ENCODE data around the gene PHF21A. TPM values are rescaled to one million over a fixed set of nuclear protein-coding genes. Genes with fewer than 3 reads are reported as not detected.
"Not testable (repeated sequence)": the region's sequence is repeated elsewhere in the genome, so short reads cannot be mapped to it uniquely, and the experiment has no call there.

Gene PHF21A
- total RNA-seq, 1 donor from 2014 or later, result 8.9 TPM

DNA sequence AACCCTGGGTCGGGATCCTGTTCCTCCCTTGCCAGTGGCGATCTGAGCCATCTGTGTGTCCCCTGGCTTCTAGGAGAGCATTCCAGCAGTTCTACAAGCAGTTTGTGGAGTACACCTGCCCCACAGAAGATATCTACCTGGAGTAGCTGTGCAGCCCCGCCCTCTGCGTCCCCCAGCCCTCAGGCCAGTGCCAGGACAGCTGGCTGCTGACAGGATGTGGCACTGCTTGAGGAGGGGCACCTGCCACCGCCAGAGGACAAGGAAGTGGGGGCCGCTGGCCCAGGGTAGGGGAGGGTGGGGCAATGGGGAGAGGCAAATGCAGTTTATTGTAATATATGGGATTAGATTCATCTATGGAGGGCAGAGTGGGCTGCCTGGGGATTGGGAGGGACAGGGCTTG lies 215.7 kb downstream of the PHF21A start:
- DNase-seq (ENCODE audit: low read depth in 2 of 2), result not testable (repeated sequence)

DNA sequence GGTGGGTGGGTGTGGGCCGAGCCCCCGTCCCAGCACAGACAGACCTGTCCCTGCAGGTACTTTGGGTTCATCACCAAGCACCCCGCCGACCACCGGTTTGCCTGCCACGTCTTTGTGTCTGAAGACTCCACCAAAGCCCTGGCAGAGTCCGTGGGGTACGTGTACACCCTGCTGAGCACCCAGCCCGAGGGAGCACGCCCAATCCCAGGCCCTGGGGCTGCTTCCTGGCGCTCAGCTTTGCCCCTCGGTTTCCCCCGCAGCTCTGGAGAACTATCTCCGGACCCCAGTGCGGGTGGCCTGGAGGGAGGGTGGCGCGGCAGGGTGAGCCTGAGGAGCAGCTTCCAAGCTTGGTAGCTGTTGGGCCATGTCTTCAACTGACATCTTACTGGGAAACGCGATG lies 216.2 kb downstream of the PHF21A start:
- no peak for DNase-seq (ENCODE audit: low read depth in 2 of 2)

DNA sequence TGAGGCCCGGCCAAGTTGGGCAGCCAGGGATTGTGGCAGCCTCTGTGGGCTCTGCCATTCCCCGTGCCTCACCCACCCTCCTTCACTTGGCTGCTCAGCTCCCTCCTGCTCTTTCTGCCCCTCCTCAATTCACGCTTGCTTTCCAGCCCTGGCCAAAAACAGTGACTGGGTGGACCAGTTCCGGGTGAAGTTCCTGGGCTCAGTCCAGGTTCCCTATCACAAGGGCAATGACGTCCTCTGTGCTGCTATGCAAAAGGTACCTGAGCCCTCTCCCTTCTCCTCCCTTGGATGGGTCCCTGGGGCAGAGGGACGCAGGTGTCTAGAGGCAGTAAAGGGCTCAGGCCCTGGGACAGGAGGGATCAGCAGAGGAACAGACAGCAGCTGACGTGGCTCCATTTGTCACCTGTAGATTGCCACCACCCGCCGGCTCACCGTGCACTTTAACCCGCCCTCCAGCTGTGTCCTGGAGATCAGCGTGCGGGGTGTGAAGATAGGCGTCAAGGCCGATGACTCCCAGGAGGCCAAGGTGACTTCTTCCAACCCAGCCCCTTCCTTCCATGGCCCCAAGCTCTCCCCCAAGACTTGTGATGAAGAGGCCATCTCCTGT lies 216.8 kb downstream of the PHF21A start:
- no peak for DNase-seq (ENCODE audit: low read depth in 2 of 2)

DNA sequence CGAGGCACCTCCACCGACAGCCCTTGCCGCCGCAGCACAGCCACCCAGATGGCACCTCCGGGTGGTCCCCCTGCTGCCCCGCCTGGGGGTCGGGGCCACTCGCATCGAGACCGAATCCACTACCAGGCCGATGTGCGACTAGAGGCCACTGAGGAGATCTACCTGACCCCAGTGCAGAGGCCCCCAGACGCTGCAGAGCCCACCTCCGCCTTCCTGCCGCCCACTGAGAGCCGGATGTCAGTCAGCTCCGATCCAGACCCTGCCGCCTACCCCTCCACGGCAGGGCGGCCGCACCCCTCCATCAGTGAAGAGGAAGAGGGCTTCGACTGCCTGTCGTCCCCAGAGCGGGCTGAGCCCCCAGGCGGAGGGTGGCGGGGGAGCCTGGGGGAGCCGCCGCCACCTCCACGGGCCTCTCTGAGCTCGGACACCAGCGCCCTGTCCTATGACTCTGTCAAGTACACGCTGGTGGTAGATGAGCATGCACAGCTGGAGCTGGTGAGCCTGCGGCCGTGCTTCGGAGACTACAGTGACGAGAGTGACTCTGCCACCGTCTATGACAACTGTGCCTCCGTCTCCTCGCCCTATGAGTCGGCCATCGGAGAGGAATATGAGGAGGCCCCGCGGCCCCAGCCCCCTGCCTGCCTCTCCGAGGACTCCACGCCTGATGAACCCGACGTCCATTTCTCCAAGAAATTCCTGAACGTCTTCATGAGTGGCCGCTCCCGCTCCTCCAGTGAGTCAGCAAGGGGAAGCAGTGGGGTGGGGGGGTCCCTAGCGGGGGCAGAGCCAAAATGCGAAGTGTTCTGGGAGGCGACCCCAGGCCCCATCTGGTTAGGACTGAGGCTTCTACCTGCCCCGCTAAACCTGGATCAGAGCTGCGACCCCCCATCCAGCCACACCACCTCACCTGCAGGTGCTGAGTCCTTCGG lies 218.5 kb downstream of the PHF21A start:
- DNase-seq (ENCODE audit: low read depth in 2 of 2), result no peak

DNA sequence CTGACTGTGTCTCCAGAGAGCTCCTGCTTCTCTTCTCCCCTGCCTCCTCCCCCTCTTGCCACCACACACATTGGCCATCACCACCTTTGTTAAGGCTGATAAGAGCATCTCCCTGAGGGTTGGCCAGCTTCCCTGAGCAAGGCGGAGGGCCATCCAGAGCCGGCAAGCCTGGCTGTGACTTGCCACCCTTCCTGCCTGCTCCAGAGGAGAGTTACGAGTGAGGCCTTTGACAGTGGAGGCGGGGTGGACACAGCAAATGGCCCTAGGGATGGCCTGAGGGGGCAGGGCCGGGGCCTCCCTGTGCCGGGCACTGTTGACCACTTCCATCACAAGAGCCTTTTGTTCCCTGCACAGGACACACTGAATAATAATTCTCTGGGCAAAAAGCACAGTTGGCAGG lies 219.6 kb downstream of the PHF21A start:
- DNase-seq (ENCODE audit: low read depth in 2 of 2), result no peak

DNA sequence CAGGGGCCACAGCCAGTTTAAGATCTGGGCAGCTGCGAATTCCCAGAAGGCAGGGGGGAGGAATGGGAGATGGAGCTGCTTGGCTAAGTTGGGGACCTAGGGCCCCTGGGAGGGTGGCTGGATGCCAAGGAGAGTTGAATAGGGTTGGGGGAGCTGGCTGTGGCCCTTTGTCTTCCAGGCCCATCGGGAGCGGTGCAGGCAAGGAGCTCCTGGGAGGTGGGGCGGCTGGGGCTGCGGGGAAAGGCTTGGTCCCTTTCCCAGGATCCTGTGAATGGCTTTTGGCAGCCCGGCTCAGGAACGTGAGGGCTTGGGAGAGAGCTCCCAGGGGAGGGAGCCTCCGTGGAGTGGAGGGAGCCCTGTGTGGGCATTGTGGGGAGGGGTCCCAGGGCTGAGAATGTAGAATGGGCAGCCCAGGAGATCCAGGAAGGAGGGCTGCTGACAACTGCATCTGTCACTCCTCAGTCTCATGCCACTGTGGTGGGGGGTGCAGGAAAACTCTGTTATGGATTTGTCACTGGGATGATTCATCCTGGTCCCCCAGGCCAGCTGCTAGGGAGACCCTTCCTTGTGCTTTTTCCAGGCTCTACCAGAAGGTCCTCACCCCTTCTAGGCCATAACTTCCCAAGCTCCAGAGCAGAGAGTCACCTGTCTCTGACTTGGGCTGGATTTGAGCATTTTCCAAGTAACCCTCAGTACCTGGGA lies 220.2 kb downstream of the PHF21A start:
- no peak for DNase-seq (ENCODE audit: low read depth in 2 of 2)

DNA sequence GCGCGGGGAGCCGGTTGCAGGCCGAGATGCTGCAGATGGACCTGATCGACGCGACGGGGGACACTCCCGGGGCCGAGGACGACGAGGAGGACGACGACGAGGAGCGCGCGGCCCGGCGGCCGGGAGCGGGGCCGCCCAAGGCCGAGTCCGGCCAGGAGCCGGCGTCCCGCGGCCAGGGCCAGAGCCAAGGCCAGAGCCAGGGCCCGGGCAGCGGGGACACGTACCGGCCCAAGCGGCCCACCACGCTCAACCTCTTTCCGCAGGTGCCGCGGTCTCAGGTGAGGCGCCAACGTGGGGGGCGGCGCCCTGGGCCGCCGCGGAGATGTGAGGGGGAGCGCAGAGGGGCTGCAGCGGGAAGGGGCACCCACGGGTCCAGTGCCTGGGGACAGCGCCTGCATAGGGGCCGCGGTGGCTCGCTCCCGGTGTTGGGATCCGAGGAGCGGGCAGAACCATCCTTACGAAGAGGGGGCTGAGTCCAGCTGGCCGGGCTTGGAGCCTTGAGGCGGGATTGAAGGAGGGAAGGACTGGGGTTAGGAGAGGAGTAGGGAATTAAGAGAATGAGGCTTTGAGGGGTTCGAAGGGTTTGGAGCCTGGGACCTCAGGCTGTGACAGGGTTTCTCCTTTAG lies 221.0 kb downstream of the PHF21A start:
- not testable (repeated sequence) for DNase-seq (ENCODE audit: low read depth in 2 of 2)

DNA sequence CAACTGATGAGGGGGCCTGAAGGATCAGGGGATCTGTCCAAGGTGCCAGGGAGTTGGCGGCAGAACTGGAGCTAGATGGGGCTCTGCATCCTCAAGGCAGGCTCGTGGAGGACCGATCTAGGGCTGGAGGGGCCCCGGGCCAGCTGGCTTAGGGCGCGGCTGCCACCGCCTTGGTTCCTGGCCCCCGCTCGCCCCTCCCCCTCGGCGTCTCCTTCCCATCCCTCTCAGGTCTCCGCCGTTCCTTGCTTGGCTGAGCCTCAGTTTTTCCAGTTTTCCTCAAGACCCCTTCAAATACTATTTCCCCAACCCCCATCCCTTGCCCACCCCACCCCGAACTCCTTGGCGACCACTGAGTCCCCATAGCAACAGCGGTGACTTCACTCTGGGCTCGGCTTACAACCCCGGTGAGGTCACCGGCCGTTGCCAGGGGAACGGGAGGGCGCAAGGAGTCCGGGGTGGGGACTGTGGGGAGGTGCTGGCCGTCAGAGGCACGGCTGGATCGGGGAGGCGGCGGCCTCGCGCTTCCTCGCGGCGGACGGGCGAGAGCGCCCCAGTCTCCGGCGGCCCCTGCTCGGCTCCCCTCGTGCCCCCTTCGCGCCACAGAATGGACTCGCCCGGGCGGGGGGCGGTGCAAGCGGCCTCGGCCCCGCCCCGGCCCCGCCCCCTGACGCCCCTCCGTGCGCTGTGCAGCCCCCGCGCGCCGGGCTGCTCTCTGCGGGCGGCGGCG lies 221.6 kb downstream of the PHF21A start:
- DNase-seq (ENCODE audit: low read depth in 2 of 2), result peak; percentile 77 to 80

DNA sequence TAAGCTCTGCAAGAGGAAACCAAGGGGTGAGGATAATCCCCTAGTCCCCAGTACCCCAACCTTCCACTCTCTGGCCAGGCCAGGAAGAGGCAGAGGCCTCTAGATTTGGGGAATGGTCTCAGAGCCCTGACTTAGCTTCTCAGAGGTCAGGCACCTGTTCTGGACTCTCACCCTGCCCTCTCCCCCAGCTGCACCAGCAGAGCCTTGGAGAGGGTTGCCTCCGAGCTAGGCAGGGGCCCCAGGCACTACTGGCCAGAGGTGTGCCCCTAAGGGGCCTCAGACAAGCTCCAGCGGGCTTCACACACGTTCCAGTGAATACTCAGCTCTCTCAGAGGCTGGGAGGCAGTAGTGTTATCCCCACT lies 222.2 kb downstream of the PHF21A start:
- no peak for DNase-seq (ENCODE audit: low read depth in 2 of 2)

DNA sequence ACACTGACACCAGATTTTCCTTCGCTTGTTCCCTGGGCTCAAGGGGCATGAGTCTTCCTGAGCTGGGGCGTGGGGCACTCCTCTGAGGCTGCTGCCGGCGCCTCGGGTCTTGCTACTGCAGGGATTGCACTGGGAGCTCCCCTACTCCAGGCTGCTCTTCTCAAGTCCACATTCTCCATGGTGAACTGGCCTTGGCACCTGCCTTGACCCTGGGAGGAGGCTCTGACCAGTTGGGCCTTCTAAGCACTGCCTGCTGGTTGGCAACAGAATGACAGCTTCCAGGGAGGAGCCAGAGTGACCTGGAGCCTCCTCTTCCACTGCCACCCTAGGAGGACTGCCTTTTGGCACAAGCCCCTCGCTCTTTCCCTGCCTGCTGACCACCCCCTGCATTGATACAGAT lies 223.7 kb downstream of the PHF21A start:
- no peak for DNase-seq (ENCODE audit: low read depth in 2 of 2)

DNA sequence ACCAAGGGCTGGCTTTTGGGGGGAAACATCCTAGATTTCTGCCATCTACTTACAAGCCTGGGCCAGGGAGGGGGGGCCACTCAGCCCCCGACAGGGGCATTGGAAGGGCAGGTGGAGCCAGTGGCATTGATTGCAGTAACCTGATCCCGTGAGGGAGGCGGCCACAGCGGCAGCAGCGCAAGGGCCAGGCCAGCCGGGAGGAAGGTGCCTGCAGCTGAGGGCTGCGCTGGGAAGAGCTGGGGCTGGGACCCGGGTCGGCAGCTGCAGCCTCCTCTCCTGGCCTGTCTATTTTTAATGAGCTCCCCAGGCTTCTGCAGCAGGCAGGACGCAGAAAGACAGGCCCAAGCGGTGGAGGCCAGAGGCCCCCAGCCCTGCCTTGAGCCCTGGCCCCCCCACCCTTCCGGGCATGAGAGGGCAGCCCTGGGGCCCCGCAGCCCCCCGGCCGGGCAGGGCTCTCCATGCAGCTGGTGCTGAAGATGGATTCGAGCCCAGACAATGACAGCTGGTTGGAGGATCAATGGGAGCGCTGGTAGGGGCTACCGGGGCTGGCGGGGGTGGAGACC lies 224.8 kb downstream of the PHF21A start:
- no peak for DNase-seq (ENCODE audit: low read depth in 2 of 2)

DNA sequence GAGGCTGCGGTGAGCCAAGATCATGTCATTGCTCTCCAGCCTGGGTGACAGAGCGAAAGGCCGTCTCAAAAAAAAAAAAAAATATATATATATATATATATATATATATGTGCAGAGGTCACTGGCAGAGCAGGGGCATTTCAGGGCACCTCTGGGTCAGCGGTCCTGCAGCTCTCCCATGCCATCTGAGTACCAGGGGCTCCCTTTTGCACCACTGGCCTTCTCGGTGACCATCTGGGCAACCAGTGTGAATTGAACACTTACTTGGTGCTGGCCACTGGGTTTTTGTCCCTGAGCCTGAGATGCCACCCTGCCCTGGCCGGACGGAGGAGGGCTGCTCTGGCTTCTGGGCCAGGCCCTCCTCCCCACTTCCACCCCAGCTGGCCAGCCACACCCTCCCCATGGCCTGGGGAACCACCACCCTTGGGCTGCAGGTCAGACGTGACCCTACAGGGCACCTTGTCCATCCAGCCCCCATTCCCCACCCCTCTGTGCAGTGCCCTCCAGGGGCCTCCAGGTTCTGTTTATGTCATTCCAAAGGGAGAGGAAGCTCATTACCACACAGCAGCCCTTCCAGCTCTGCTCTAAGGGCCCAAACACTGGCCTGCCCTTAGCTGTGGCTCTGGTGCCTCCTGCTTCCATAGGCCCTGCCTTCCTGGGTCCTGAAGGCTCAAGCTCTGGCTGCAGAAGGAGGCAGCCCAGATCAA lies 225.5 kb downstream of the PHF21A start:
- DNase-seq (ENCODE audit: low read depth in 2 of 2), result no peak

DNA sequence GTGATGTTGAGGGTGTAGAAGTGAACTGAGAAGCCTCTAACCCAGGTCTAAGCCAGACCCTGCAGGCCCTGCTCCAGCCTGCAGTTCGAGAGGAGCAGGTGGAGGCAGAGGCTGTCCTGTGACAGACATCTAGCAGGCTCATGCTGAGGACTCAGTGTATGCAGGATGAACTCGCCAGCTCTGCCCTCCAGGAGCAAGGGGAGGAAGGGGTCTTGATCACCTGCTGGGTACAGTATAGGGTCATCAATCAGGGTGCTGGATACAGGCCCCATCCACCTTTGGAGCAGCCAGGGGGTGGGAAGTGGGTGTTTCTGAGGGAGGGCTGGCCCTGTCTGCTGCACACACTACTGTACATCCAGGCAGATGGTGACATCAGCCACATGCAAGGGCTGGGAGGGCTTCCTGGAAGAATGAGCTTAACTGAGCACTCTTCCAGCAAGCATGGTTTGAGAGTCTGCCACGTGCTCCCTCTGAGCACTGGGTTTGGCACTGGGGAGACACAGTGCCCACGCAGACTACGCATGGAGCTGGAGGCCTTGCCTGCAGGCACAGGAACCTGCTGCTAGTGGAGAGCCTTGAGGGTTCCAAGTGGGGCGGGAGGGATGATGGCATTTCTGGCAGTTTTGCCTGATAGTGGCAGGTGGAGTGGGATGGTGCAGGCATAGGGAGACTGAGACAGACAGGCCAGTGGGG lies 226.6 kb downstream of the PHF21A start:
- no peak for DNase-seq (ENCODE audit: low read depth in 2 of 2)

DNA sequence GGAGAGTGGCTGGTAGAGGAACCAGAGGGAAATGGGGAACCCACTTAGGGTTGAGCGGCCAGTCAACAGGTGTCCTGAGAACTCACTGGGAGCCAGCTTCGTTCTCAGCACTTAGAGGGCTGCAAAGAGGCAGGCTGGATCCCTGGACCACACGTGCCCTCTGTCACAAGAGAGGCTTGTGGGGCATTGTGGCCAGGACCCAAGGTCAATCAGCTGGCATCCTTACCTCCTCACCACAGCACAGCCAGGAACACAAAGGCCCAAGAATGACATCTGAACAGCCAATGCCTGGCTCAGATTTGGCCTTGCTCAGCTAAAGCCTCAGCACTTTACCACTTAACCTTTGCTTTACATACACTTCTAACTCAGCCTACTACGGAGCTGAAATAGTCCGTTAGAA lies 228.4 kb downstream of the PHF21A start:
- no peak for DNase-seq (ENCODE audit: low read depth in 2 of 2)

DNA sequence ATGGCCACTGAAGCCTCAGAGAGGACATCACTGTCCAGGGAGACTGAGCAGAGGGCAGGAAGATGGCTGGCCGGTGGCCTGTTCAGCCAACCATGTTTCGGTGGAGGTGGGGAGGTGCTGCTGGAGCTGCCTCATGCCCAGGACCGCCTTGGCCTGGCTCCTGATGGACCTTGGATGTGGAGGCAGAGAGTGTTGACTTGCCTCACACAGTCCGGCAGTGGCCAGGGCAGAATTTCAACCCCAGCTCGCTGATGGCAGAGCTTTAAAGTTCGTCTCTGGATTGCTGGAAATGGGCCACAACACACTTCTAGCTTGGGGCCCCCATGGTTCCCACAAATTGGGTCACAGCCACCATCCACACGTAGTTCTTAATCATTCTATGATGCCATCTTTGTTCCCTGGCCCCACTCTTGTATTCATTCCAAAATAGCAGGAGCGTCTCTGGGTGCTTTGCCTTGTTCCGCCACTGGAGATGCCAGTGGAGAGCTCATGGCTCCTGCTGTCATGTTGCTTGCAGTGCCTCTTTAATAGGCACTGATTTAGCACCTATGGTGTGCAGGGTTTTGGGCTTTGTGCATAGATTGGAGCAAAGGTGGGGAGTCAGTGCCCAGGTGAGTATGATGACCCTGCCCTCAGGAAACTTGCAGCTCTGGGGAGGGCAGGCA lies 230.2 kb downstream of the PHF21A start:
- DNase-seq (ENCODE audit: low read depth in 2 of 2), result no peak

DNA sequence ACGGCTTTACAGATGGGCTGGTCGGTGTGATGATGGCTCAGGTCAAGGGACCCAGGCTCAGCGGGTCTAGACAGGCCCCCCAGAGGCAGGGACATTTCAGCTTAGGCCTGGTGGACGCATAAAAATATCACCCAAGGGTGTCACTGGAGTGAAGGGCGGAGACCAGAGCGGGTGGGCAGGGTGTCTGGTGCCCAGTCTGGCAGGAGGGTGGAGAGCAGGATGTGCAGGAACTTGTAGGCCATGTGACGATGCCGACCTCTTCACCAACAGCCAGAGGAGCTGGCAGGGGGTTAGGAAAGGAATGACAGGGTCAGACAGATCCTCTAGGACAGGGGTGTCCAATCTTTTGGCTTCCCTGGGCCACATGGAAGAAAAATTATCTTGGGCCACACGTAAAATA lies 231.3 kb downstream of the PHF21A start:
- no peak for DNase-seq (ENCODE audit: low read depth in 2 of 2)

DNA sequence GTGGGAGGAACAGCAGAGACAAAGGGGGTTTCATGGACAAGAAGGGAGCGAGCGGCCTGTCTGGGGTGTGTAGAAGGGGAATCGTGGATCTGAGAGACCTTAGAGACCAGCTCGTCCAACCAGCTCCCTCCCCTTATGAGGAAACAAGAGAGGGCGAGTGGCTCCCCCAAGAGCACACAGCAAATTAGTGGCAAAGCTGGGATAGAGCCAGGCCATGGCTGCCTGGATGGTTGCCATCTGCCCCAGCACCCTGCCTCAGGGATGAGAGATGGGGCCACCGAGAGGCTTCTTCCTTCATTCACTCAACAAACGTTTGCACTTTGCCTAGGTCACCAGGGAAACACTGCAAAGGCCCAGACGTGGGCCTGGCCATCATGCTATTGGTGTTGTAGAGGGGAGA lies 231.7 kb downstream of the PHF21A start:
- DNase-seq (ENCODE audit: low read depth in 2 of 2), result no peak

DNA sequence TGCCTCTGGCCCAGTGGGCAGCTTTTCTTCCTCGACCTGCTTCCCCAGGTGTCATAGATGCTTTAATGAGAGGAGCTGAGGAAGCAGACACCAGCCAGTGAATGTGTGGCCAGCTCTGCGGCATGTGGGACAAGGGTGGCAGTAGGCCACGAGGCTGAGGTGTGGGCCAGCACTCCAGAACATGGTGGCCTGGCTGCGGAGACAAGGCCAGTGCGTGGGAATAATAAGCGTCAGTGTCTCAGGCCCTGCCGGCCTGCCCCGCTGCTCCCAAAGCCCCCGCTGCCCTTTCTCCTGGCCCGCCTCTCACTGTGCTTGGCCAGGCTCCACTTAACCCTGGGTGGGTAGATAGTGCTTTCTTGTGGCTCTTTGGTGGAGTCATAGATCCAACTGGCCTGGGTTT lies 233.7 kb downstream of the PHF21A start:
- no peak for DNase-seq (ENCODE audit: low read depth in 2 of 2)

DNA sequence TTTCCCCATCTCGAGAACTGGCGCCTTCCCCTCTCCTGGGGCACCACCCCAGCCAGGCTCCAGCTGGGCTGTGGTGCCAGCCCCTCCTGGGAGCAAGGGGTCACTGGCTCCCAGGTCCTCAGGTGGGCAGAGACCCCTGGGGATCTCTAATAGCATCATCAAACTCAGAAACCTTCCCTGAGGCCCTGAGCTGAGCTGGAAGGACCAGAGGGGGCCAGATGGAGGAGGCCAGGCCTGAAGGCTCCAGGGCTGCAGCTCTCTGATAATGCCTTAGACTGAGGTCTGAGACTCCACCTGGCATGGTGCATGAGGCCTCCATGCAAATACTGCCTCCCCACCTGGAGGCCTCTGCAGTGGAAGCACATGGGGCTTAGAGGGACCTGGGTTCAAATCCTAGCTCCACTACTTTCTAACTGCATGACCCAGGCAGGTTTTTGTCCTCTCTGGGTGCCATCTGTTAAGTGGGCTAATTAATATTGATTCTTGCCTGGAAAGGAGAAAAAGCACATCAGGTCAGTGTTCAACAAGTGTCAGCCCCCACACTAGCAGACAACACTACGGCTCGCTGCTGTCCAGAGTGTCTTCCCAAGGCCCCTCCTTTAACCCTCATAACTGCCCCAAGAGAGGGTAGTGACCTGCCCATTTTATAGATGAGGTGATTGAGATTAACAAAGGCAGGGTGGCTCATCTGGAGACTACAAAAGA lies 234.3 kb downstream of the PHF21A start:
- no peak for DNase-seq (ENCODE audit: low read depth in 2 of 2)

Data from lung microvascular endothelial cell (primary cell).